Fibroblast of skin of left quadriceps (primary cell): ENCODE results near the gene PAQR6.

ENCODE experiments used
- DNase-seq, 2 experiments: peaks; one replicate each; pipeline ENCODE4 v3.0.0-alpha.2; 2013; ENCODE audit warnings: low read depth in 2 of 2

PAQR6 gene

GRCh38 chr1:156195853-156196252, 52.0 kb downstream of the PAQR6 start:
- no peak for DNase-seq

- DNase-seq = no peak
Measured at GRCh38 chr1:156194300-156194652, 53.6 kb downstream of the PAQR6 start.

GRCh38 chr1:156193488-156194299, 54.2 kb downstream of the PAQR6 start, which contains the start of gene SLC25A44:
Gene SLC25A44 (plus strand): TSS chr1:156194104. CDS start chr1:156199848, 5,744 bp downstream.
- DNase-seq = peak; percentile 98 to 99
